Fibroblast of villous mesenchyme (primary cell): Measurements from ENCODE around the gene NTM. TPM values are rescaled to one million over a fixed set of nuclear protein-coding genes. Genes with fewer than 3 reads are reported as not detected.

ENCODE experiments used
- DNase-seq: peaks from one replicate; pipeline ENCODE4 v3.0.0-alpha.2; 2010; ENCODE audit warnings: low read depth
- H3K4me3 ChIP-seq: 2 replicates; pipeline ENCODE4 v1.5.1; 2011; ENCODE audit warnings: low read depth, mild to moderate bottlenecking, low read length
- CTCF ChIP-seq: IDR thresholded peaks from 2 replicates; pipeline ENCODE4 v1.5.1; 2012; ENCODE audit warnings: low read depth, mild to moderate bottlenecking, low read length; ENCODE audit not compliant: insufficient read depth
- total RNA-seq: library from RNA; depleted of rRNA; stranded (reverse); fragments of >200 nt; gene quantifications from 2 replicates; pipeline ENCODE4 v1.2.3, GENCODE V29; 2012

Gene NTM
- total RNA-seq, 1 donor: 7.3 TPM

- H3K4me3 ChIP-seq: no peak overlapping the region
- no peak for TF ChIP-seq CTCF
- DNase-seq: no peak
Measured at GRCh38 chr11:131629925-131630540, 259.6 kb downstream of the NTM start.

- TF ChIP-seq CTCF: no peak
- no peak overlapping the region for H3K4me3 ChIP-seq
Measured at GRCh38 chr11:131632971-131633370, 262.6 kb downstream of the NTM start.

GRCh38 chr11:131633921-131634715, 263.7 kb downstream of the NTM start:
- H3K4me3 ChIP-seq: no peak overlapping the region
- TF ChIP-seq CTCF: no peak
- no peak for DNase-seq

More at GRCh38 chr11:131632971-131633370, 262.6 kb downstream of the NTM start:
- no peak for DNase-seq

- H3K4me3 ChIP-seq: no peak overlapping the region
- TF ChIP-seq CTCF: no peak
- no peak for DNase-seq
Measured at GRCh38 chr11:131637469-131638175, 267.2 kb downstream of the NTM start.

GRCh38 chr11:131638889-131639288, 268.5 kb downstream of the NTM start:
- TF ChIP-seq CTCF: no peak
- no peak overlapping the region for H3K4me3 ChIP-seq
- no peak for DNase-seq

GRCh38 chr11:131640320-131640719, 269.9 kb downstream of the NTM start:
- DNase-seq: no peak
- no peak overlapping the region for H3K4me3 ChIP-seq
- TF ChIP-seq CTCF: no peak
